Uterus (tissue), 4 donors: ENCODE measurements around the gene CDCA3. TPM values are rescaled to one million over a fixed set of nuclear protein-coding genes. Genes with fewer than 3 reads are reported as not detected.

Experiments used
- DNase-seq, 2 donors: peaks; one replicate each; pipeline ENCODE4 v3.0.0-alpha.2; 2019 to 2020
- H3K27ac ChIP-seq, 2 donors: fragments of 200-600 bp; sonication (generic); 1 replicate in 1 of 2; 2 replicates in 1 of 2; pipeline ENCODE4 v1.5.1; 2016 to 2018
- H3K27me3 ChIP-seq, 2 donors: fragments of 200-600 bp; sonication (generic); one replicate each; pipeline ENCODE4 v1.5.1; 2018 to 2019; ENCODE audit warnings: control low read depth in 1 of 2
- H3K36me3 ChIP-seq, 2 donors: fragments of 200-600 bp; sonication (generic); one replicate each; pipeline ENCODE4 v1.5.1; 2019; ENCODE audit warnings: control low read depth in 1 of 2
- H3K4me1 ChIP-seq, 2 donors: fragments of 200-600 bp; sonication (generic); one replicate each; pipeline ENCODE4 v1.5.1; 2018 to 2019; ENCODE audit warnings: control low read depth in 1 of 2
- H3K4me3 ChIP-seq, 2 donors: fragments of 200-600 bp; sonication (generic); 1 replicate in 1 of 2; 2 replicates in 1 of 2; pipeline ENCODE4 v1.5.1; 2018 to 2019; ENCODE audit warnings: mild to moderate bottlenecking in 1 of 2
- H3K9me3 ChIP-seq, 2 donors: fragments of 200-600 bp; sonication (generic); one replicate each; pipeline ENCODE4 v1.5.1; 2019; ENCODE audit warnings: control low read depth in 1 of 2
- CTCF ChIP-seq, 4 experiments: fragments of 200-600 bp in 2 of 4; fragments of 450-650 bp in 2 of 4; sonication (generic) in 2 of 4; IDR thresholded peaks; one replicate each; pipeline ENCODE4 v1.5.1; 2016 to 2019; ENCODE audit warnings: antibody characterized with exemption in 4 of 4, mild to moderate bottlenecking in 2 of 4, moderate library complexity in 1 of 4
- POLR2A ChIP-seq, 2 donors: fragments of 450-650 bp; IDR thresholded peaks; one replicate each; pipeline ENCODE4 v1.6.1; 2016; ENCODE audit warnings: antibody characterized with exemption in 2 of 2, mild to moderate bottlenecking in 1 of 2, moderate library complexity in 1 of 2
- intact Hi-C: fragments of 100-400 bp; cut with DNase I; formaldehyde crosslinking; loops from one replicate; pipeline ENCODE4 v1.15.1; 2023; ENCODE audit warnings: low total_unique reads
- total RNA-seq, 4 donors: library from RNA; depleted of rRNA in 3 of 4; stranded (reverse); fragments of >200 nt in 3 of 4; gene quantifications; one replicate each; pipeline versions ENCODE4 v1.1.0 to v1.2.4, GENCODE V29; 2014 to 2023
- donor health status: DM: yes; HTN: yes; CAD: no.

The CDCA3 gene
- total RNA-seq, 4 donors from 2014 or later = 0.76 to 9.6 TPM; not detected in 2

GRCh38 chr12:6813363-6813762, 37.7 kb downstream of the CDCA3 start:
- Histone ChIP-seq H3K27ac (no peak overlapping the region), H3K4me1 (no peaks in the 10 kb centered on the region), H3K36me3 (no peaks in the 10 kb centered on the region), H3K27me3 (no peaks in the 10 kb centered on the region), H3K9me3 (no peaks in the 10 kb centered on the region), H3K4me3 (no peak overlapping the region)
- intact Hi-C loops = no loop called here
- no peak for TF ChIP-seq POLR2A (IDR thresholded peaks at IDR 0.05)
- TF ChIP-seq CTCF (IDR thresholded peaks at IDR 0.05) = no peak
- no peak for DNase-seq

- Histone ChIP-seq H3K4me1 (no peaks in the 10 kb centered on the region), H3K36me3 (no peaks in the 10 kb centered on the region), H3K4me3 (no peak overlapping the region), H3K27me3 (no peaks in the 10 kb centered on the region), H3K9me3 (no peaks in the 10 kb centered on the region), H3K27ac (no peak overlapping the region)
- no peak for DNase-seq
- no peak for TF ChIP-seq CTCF (IDR thresholded peaks at IDR 0.05)
- TF ChIP-seq POLR2A (IDR thresholded peaks at IDR 0.05) = no peak
- intact Hi-C loops = no loop called here
Measured at GRCh38 chr12:6810758-6811157, 40.3 kb downstream of the CDCA3 start.

- Histone ChIP-seq H3K9me3 (no peaks in the 10 kb centered on the region), H3K27me3 (no peaks in the 10 kb centered on the region), H3K4me3 (no peak overlapping the region), H3K36me3 (no peaks in the 10 kb centered on the region), H3K27ac (no peak overlapping the region), H3K4me1 (no peaks in the 10 kb centered on the region)
- intact Hi-C loops = no loop called here
- no peak for TF ChIP-seq POLR2A (IDR thresholded peaks at IDR 0.05)
- TF ChIP-seq CTCF (IDR thresholded peaks at IDR 0.05) = no peak
- DNase-seq = no peak
Measured at GRCh38 chr12:6809056-6809455, 42.0 kb downstream of the CDCA3 start.

- TF ChIP-seq POLR2A (IDR thresholded peaks at IDR 0.05) (no peak), CTCF (IDR thresholded peaks at IDR 0.05) (no peak)
- intact Hi-C loops = no loop called here
- no peaks in the 10 kb centered on the region for H3K4me1 ChIP-seq
- H3K36me3 ChIP-seq = no peaks in the 10 kb centered on the region
- no peak overlapping the region for H3K27ac ChIP-seq
- DNase-seq = no peak
- no peaks in the 10 kb centered on the region for H3K27me3 ChIP-seq
- H3K9me3 ChIP-seq = no peaks in the 10 kb centered on the region
- no peak overlapping the region for H3K4me3 ChIP-seq
Measured at GRCh38 chr12:6807170-6807569, 43.9 kb downstream of the CDCA3 start.

- Histone ChIP-seq H3K4me1 (no peaks in the 10 kb centered on the region), H3K4me3 (no peak overlapping the region), H3K9me3 (no peaks in the 10 kb centered on the region), H3K36me3 (no peaks in the 10 kb centered on the region), H3K27me3 (no peaks in the 10 kb centered on the region), H3K27ac (no peak overlapping the region)
- intact Hi-C loops = no loop called here
- no peak for DNase-seq
- TF ChIP-seq CTCF (IDR thresholded peaks at IDR 0.05) (no peak), POLR2A (IDR thresholded peaks at IDR 0.05) (no peak)
Measured at GRCh38 chr12:6799147-6799546, 51.9 kb downstream of the CDCA3 start.

Other genes with a start within 250 kb of the CDCA3 start
- gene CHD4, start 243.9 kb downstream of the CDCA3 start, total RNA-seq = 100 to 1,000 TPM in 3 of 4 donors, 10 to 100 TPM in 1; 99.4 to 323 (median 247) TPM
- 1 to 10 TPM in 1 of 4 donors, under 1 TPM in 1, not detected in 2; 0.61 to 1.3 TPM for gene LPAR5, start 215.3 kb downstream of the CDCA3 start, total RNA-seq
- 1 to 10 TPM in 2 of 4 donors, under 1 TPM in 1, not detected in 1; 0.35 to 1.6 (median 1.5) TPM for gene ACRBP, start 203.9 kb downstream of the CDCA3 start, total RNA-seq
- gene ING4, start 188.2 kb downstream of the CDCA3 start, total RNA-seq = 100 to 1,000 TPM in 1 of 4 donors, 10 to 100 TPM in 3; 25.2 to 180 (median 62.0) TPM
- 10 to 100 TPM; 13.6 to 71.3 (median 33.1) TPM for gene ZNF384, start 161.9 kb downstream of the CDCA3 start, total RNA-seq
- gene PIANP, start 150.5 kb downstream of the CDCA3 start, total RNA-seq = 10 to 100 TPM in 1 of 4 donors, 1 to 10 TPM in 1, under 1 TPM in 1, not detected in 1; 0.55 to 11.5 (median 1.5) TPM
- gene COPS7A, start 127.2 kb downstream of the CDCA3 start, total RNA-seq = 10 to 100 TPM; 35.6 to 50.3 (median 37.7) TPM
- 100 to 1,000 TPM; 124 to 408 (median 147) TPM for gene MLF2, start 98.1 kb downstream of the CDCA3 start, total RNA-seq
- 100 to 1,000 TPM; 105 to 853 (median 140) TPM for gene PTMS, start 84.9 kb downstream of the CDCA3 start, total RNA-seq
- gene LAG3, start 78.8 kb downstream of the CDCA3 start, total RNA-seq = 10 to 100 TPM in 1 of 4 donors, 1 to 10 TPM in 2, under 1 TPM in 1; 0.41 to 14.6 (median 4.0) TPM
- gene CD4, start 61.8 kb downstream of the CDCA3 start, total RNA-seq = 10 to 100 TPM in 2 of 4 donors, 1 to 10 TPM in 2; 1.0 to 24.3 (median 10.4) TPM
- 10 to 100 TPM in 1 of 4 donors, 1 to 10 TPM in 2, under 1 TPM in 1; 0.29 to 23.1 (median 3.4) TPM for gene GPR162, start 29.5 kb downstream of the CDCA3 start, total RNA-seq
- gene P3H3, start 22.9 kb downstream of the CDCA3 start, total RNA-seq = 10 to 100 TPM; 27.4 to 90.1 (median 59.9) TPM
- 10 to 100 TPM in 1 of 4 donors, 1 to 10 TPM in 1, under 1 TPM in 1, not detected in 1; under 0.01 to 18.3 (median 2.7) TPM for gene GNB3, start 10.4 kb downstream of the CDCA3 start, total RNA-seq
- 10 to 100 TPM; 37.1 to 68.6 (median 52.8) TPM for gene USP5, start 864 bp upstream of the CDCA3 start, total RNA-seq
- 100 to 1,000 TPM; 159 to 307 (median 240) TPM for gene TPI1, start 16.2 kb upstream of the CDCA3 start, total RNA-seq
- gene SPSB2, start 22.0 kb upstream of the CDCA3 start, total RNA-seq = 10 to 100 TPM in 1 of 4 donors, 1 to 10 TPM in 3; 2.8 to 11.3 (median 5.0) TPM
- gene LRRC23, start 53.5 kb upstream of the CDCA3 start, total RNA-seq = 10 to 100 TPM in 2 of 4 donors, 1 to 10 TPM in 1, under 1 TPM in 1; 0.29 to 13.5 (median 10.6) TPM
- 10 to 100 TPM in 3 of 4 donors, 1 to 10 TPM in 1; 9.7 to 84.7 (median 24.4) TPM for gene ENO2, start 63.3 kb upstream of the CDCA3 start, total RNA-seq
- gene ATN1, start 76.7 kb upstream of the CDCA3 start, total RNA-seq = 100 to 1,000 TPM in 1 of 4 donors, 10 to 100 TPM in 3; 10.8 to 283 (median 28.7) TPM
- gene RNU7-1, start 92.5 kb upstream of the CDCA3 start, total RNA-seq = not detected
- 1,000 to 10,000 TPM in 2 of 4 donors, 100 to 1,000 TPM in 2; 259 to 2,496 (median 1,289) TPM for gene C12orf57, start 92.7 kb upstream of the CDCA3 start, total RNA-seq
- 10 to 100 TPM in 2 of 4 donors, under 1 TPM in 2; 0.59 to 19.8 (median 5.9) TPM for gene PTPN6, start 100.1 kb upstream of the CDCA3 start, total RNA-seq
- gene PHB2, start 119.4 kb upstream of the CDCA3 start, total RNA-seq = 100 to 1,000 TPM; 129 to 167 (median 145) TPM
- 10 to 100 TPM; 25.9 to 62.8 (median 44.0) TPM for gene EMG1, start 119.6 kb upstream of the CDCA3 start, total RNA-seq
- gene LPCAT3, start 167.2 kb upstream of the CDCA3 start, total RNA-seq = 10 to 100 TPM; 10.2 to 45.1 (median 17.1) TPM
- 100 to 1,000 TPM; 172 to 554 (median 468) TPM for gene C1S, start 209.4 kb upstream of the CDCA3 start, total RNA-seq
- gene C1R, start 241.2 kb upstream of the CDCA3 start, total RNA-seq = 100 to 1,000 TPM; 128 to 571 (median 411) TPM